GM18526 (cell line): ENCODE measurements around the gene KEL.

ENCODE experiments used
- POLR2A ChIP-seq: IDR thresholded peaks from 3 replicates; pipeline ENCODE4 v1.6.1; 2011; ENCODE audit not compliant: insufficient read length; ENCODE audit errors: extremely low read depth

Gene KEL, protein sequence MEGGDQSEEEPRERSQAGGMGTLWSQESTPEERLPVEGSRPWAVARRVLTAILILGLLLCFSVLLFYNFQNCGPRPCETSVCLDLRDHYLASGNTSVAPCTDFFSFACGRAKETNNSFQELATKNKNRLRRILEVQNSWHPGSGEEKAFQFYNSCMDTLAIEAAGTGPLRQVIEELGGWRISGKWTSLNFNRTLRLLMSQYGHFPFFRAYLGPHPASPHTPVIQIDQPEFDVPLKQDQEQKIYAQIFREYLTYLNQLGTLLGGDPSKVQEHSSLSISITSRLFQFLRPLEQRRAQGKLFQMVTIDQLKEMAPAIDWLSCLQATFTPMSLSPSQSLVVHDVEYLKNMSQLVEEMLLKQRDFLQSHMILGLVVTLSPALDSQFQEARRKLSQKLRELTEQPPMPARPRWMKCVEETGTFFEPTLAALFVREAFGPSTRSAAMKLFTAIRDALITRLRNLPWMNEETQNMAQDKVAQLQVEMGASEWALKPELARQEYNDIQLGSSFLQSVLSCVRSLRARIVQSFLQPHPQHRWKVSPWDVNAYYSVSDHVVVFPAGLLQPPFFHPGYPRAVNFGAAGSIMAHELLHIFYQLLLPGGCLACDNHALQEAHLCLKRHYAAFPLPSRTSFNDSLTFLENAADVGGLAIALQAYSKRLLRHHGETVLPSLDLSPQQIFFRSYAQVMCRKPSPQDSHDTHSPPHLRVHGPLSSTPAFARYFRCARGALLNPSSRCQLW

DNA sequence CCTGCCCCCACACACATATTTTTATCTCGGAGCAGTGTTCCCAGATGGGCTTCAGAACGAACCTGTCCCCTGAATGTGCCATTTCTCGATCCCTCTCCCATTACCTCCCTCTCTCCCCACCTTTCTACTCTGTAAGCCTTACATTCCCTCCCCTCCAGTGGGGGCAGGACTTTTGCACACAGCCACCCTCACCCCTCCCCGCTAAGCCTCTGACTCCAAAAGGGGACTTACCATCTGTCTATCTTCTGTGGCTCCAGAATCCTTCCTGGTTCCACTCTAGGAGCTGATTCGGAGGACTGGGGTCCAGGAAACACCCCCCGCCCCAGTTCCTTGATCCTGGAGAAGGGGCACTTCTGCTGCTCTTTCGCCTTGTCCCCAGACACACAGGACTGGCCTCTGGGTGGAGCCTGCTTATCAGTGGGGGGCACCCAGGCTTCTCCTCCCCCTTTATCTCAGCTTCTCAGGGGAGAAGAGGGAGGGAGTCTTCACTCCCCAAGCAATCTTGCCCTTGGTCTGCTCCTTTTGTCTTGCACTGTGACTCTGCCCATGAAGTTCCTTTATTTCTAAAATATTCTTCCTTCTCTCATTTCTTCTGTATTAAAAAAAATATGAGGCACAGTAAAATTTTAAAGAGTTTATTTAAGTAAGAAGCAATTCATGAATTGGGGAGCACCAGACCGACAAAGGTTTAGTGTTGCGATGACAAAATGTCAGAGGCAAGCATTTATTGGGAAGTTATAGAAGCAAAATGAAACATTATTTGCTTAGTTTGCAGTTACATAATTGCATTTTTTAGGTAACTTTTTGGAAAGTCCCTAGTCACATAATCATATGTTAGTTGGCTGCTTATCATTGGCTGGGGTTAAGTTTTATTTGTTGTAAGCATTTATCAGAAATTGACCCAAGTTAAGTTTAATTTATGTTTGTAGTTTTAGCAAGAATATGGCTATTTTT, at the start of gene KEL:
Gene KEL, minus strand, starts transcription at position 391 of the 954 bp plus-strand sequence. Its CDS starts 157 bp downstream, at position 234.
- no peak for TF ChIP-seq POLR2A

DNA sequence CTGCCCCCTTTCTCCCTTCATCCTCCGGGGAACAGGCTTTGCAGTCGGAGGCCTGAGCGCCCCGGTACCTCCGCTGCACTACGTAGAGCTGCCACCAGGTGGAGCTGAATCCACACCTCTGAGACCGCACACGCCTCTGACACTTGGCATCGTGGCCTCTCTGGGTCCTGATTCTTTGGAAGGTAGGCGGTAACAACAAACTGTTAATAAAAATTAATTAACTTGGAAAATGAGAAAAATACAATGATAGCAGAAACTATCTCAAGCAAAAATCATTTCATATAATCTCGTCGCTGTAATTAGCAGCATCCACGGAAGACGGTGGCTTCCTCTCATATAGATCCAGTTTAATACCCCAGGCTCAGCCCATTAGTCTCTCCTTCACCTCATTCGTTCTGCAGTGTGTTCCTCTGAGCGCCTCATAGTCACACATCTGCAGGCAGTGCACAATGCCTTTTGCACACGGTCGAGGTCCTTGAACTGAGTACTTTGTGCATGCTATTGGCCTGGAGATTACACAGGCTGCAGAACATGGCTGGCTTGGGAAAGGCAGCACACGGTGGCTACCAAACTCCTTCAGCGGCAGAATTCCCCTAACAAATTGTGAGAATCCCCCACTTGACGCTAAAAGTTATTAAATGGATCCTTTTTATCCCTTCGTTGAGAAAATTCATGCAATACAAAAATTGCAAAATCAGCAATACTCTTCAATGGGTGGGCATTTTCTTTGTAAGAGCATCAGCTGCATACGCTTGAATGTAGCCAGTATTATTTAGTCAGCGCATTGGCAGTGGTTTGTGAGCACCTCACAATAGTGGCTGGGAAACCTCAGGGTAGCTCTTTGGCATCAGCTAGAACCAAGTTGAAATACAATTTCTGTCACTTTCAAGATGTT, 46.1 kb upstream of the KEL start:
- TF ChIP-seq POLR2A = no peak

DNA sequence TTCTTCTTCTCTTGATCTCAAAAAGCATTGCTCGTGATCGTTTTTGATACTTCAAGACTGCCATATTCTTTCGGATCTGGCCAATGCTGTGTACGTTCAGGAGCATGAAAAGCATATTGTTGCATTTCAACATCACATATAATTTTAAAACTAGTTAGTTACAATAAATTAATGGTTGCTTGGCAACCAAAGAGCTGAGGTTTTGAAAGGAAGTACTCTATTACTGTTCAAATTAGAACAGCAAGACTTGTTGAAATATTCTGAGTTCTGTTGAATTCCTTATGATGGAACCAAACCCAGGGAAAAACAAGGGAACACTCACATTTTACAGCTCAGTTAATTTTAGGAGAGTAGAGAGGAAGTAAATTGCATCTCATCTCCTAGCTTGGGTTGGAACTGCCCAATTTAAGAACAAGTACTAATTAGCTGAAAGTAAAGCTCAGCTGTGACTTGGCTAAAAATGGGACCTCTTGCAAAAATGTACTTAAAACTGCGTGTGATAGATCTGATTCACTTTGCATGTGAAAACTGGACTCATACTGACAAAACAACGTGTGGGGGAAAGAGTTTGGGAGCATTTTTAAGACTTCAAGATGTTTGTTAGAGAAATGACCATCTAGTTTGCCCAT, 43.6 kb upstream of the KEL start:
- no peak for TF ChIP-seq POLR2A

DNA sequence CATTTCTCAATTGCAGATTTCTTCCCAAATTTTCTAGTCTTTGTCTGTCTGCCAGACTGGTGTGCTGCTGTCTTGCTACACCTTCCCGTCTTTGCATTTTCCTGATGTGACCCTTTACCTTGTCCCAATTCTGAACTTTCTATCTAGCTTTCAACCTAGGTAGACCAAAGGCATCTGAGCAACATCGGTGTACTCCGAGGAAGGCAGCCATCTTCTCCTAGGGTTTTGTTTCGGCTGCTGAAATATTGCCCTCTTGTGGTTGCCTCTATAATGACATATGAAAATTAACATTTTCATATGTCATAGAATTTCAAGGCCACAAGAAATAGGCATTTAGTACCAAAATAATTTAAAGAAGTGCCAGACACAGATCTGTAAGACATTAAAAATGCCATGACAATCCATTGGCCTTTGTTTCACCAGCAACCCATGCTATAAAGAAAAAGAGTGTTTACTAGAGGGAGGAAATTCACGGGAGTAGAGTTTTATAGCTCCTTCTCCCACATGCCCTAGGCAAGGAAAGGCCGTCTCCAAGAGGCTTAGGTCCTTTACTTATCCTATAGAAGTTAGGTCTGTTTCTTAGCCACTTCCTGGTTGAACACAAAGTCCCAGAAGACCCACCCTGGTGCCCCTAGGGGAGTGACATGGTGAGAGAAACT, 41.4 kb upstream of the KEL start:
- no peak for TF ChIP-seq POLR2A

DNA sequence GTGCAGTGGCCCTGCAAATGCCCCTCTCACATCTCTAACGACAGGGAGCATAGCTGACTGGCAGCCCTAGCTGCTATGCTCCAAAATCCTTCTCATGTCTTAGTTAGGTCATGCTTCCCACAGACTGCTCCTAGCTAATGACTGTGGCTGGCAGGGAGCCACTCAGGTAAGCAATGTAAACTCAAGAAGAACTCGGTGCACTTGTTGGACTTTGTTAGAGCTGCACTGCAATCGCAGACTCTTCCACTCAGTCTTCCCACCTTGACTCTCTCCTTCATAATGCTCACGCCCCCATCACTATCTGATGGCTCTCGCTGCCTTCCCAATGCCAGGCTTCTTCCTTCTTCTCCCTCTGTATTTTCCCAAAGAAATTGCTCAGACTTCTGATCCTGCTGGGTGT, 40.7 kb upstream of the KEL start:
- TF ChIP-seq POLR2A = no peak

DNA sequence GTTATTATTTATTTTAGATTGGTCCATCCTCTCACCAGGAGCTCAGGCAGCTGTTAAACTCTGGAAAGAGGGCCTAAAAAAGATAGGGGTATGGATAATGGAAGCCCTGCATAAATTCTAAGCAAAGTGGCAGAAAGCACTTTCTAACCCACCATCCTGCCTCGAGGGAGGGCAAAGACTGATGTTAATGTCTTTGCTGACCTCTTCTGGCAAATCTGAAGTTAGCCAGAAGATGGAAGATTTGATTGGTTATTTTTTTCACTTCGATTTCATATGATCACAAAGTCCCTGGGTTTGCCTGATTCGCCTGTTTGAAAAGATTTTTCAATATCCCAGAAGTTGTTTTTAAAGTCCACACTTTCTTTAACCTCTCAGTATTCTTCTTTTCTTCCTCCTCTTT, 39.9 kb upstream of the KEL start:
- no peak for TF ChIP-seq POLR2A

DNA sequence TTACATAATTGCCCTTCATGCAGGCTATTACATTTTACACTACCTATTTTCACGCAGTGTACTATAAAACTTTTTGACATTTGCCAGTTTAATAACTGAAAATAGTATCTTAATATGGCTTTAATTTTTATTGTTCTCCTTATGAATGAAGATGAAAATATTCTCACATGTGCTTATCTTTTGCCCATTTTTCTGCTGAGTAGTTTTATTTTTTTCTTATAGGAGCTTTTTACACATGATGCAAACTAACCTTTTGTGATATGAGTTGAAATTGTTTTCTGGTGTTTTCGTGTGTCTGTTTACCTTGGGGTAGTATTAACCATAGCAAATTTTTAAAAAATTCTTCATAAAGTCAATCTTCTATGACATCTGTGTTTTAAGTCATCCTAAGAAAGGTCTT, 38.5 kb upstream of the KEL start:
- TF ChIP-seq POLR2A = no peak

DNA sequence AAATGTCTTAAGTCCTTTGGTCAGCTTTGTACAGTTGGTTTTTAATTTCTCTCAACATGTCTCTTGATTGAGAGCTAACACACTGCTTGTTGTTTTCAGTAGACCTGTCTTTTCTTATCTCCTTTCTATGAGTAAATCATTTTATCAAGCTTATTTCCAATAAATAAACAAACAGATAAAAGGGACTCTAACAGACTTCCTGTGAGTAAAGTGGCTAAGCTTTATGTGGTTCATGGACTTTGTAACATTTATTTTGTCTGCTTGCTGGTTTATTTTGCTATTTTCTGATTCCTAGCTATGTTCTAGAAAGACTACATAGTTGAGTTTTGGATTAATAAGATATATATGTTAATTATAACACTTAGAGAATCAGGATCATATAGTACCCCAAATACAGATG, 37.6 kb upstream of the KEL start:
- TF ChIP-seq POLR2A = no peak

DNA sequence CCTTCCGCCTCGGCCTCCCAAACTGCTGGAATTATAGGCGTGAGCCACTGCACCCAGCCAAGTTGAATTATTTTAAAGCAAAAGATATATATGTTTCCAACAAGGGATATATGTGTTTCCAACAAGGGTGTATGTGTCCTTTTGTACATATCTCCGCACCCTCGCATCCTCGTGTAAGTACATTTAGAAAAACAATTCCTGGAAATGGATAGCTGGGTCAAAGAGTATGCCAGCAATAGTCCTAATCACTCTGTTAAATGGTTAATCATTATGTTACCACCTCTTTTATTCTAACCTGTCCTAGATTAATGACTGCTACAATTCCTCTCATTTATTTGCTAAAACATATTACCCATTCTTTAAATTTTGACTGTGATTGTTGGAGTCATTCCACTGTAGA, 36.8 kb upstream of the KEL start:
- no peak for TF ChIP-seq POLR2A

DNA sequence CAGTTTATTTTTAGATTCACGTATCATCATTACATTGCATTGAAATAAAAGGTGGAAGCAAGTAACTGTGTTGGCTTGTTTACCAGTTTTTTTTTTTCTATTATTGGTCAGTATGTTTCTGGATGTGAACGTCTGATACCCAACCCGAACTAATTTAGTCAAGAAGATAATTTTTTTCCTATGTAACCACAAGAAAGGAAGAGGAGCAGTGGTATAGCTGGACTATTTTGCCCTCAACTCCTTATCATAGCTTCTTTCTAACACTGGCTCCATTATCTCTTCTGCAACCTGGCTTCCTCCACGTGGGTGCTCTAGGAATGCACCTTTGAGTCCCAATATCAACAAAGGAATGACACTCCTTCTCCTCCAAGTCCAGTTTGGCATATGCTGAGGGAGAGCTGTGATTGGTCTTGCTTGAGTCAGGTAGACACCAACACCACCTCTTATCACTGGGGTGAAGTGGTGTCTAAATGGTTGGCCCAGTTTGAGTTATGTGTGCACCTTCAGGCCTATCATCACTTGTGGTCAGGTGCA, 35.4 kb upstream of the KEL start:
- TF ChIP-seq POLR2A = no peak

DNA sequence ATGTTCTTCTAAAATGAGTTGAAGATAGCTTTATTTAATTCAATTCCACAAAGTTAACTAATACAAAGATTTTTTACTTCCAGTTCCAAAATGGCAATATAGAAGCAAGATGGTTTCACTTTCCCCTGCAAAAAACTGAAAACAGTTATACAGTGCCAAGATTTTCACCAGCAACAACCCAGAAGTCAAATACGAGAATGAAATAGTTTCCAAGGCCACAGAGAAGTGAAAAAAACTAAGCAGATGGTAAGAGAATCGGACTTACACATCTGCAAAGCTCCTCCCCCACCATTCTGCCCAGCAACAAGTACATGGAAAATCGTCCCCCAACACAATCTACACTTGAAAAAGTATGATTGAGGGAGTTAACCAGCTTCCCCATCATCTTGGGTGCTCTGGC, 30.3 kb upstream of the KEL start:
- no peak for TF ChIP-seq POLR2A

DNA sequence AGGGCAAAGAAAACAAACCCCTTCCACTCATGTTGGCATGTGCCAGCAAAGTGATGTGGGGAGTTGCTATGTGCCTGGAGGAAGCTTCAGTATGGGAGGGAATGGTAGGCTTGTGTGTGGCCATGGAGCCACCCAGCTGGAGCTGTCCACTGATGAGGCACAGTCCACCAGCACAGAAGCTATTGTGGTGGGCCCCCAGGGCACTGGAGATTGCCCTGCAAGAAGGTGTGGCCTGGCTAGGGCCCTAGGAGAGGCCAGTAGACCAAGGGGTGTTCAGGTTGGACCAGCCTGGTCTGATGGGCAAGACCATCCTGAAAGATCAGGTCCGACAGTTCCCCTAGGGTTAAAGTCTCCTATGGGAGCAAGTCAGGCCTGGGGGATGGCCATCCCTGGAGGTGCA, 22.1 kb upstream of the KEL start:
- no peak for TF ChIP-seq POLR2A

DNA sequence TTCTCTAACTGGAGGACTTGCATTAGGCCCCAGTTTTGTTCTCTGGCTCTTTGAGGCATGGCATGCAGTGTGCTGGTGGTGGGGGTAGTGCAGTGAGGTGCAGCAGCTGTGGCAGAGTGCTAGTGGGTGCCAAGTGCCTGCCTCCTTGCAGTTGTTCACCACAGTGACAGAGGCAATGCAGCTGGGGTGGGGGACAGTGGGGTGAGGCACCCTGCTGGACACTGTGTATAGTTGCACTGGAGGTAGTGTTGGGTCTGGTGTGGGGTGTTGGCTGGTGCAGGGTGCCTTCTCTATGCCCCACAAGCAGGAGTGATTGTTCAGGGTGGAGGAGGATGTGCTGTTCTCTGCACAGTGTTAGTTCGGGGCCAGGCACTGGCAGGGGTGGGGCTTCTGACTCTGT, 21.7 kb upstream of the KEL start:
- TF ChIP-seq POLR2A = no peak
